Breast epithelium (tissue), 3 donors: ENCODE results near the gene POLD4.

Experiments used
- CTCF ChIP-seq, 3 donors: fragments of 450-650 bp; IDR thresholded peaks; one replicate each; pipeline ENCODE4 v1.5.1; 2016 to 2017; ENCODE audit warnings: antibody characterized with exemption in 3 of 3, mild to moderate bottlenecking in 3 of 3, moderate library complexity in 3 of 3
- POLR2A ChIP-seq: fragments of 450-650 bp; IDR thresholded peaks from one replicate; pipeline ENCODE4 v1.6.1; 2016; ENCODE audit warnings: antibody characterized with exemption, mild to moderate bottlenecking, moderate library complexity
- POLR2AphosphoS5 ChIP-seq, 3 donors: sonication (generic); formaldehyde crosslinking; IDR thresholded peaks; one replicate each; pipeline ENCODE4 v1.6.1; 2017; ENCODE audit warnings: antibody characterized with exemption in 3 of 3

DNA sequence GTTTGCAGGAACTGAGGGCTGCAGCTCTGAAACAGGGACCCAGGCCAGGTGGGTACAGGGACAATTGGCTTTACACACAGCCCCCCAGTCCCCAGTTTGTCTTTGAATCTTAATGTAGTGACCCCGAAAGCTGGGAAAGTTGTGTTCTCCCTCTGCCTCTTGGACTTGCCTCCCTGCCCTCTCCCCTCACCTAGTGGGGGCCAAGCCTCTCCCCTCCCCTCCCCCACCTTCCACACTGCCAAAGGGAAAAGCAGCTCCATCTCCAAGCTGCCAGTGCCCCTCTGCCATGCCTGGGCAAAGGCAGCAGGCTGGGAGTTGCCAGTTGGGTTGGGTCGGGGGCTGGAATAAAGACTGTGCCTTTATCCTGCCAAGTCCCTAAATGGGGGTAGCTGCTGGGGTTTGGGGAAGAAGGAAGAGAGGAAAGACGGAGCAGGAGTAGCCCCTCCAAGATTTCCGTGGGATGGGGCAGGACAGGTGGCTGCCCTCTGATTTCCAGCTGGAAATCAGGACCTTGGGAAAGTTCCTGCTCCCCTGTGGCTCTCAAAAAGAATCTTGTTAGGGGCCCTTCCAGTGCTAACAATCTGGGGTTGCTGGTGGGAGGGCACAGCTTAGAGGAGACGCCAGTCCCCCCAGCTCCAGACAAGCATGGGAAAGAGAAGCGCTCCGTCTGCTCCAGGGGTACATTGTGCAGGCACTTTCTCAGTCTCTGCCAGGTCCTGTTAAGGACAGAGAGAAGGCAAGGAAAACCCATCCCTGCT lies 22.9 kb upstream of the POLD4 start:
- no peak for TF ChIP-seq CTCF (IDR thresholded peaks at IDR 0.05)
- TF ChIP-seq POLR2AphosphoS5 (IDR thresholded peaks at IDR 0.05): no peak
- TF ChIP-seq POLR2A: no peak
